ENCODE measurements around the gene BACH2.

BACH2 gene

DNA sequence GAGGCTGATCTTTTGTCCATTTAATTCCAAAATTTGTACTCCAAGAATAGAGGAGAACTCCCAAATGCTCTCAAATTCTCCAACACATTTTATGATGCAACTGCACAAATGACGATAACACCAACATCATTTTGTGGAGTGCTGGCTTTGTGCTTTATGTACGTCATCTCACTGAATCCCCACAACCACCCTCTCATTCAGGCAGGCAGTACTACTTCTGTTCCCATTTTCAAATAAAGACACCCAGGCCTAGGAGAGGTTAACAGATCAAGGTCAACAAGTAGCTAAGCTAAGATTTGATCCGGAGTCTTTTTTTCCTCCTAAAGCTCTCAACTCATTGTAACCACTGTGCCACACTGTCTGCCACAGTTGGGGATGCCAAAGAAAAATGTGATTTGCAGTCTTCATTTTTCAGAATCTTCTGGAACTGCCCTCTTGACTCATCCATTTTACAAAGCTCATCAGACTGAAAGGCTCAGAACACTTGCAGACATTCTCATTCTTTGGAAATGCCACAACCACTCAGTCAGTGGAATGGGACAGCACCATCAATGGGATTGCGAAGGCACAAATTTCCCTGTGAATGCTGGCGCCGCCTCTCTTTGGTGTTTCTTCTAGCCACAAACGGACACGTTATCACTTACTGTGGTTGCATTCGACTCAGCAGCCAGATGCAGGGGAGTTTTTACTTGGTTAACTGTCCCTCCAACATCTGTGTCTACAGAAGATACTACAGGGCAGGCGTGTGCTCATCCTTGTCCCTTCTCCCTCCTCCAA is 217.9 kb downstream of the BACH2 start:
- no peak overlapping the region for H3K27ac ChIP-seq
- no peak for TF ChIP-seq CTCF (conservative IDR thresholded peaks at IDR 0.05)

GRCh38 chr6:90076511-90077415 is 219.9 kb downstream of the BACH2 start:
- H3K27ac ChIP-seq: no peak overlapping the region
- no peak for TF ChIP-seq CTCF (conservative IDR thresholded peaks at IDR 0.05)

GRCh38 chr6:90074161-90074850 is 222.3 kb downstream of the BACH2 start:
- TF ChIP-seq CTCF (conservative IDR thresholded peaks at IDR 0.05): no peak

GRCh38 chr6:90072935-90073464 is 223.6 kb downstream of the BACH2 start:
- no peak overlapping the region for H3K27ac ChIP-seq
- TF ChIP-seq CTCF (conservative IDR thresholded peaks at IDR 0.05): no peak

More at GRCh38 chr6:90074161-90074850, 222.3 kb downstream of the BACH2 start:
- H3K27ac ChIP-seq: no peak overlapping the region

DNA sequence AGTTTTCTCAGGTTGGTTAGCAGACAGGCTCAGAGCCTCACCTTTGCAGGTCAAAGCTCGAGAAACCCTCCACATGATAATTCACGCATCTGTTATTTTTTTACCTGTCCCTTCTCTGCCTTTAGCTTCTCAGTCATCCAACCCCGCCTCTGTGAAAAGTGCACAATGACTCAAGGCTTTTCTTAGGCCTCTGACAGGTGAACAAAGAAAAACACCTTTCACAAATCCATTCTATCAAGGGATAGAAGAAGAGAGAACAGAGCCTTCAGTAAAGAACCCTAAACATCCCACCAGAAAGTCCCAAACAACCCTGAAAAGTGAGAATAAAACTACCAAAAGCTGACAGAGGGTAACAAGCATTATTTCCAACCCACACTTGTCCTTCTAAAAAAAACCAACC is 224.1 kb downstream of the BACH2 start:
- no peak overlapping the region for H3K27ac ChIP-seq
- no peak for TF ChIP-seq CTCF (conservative IDR thresholded peaks at IDR 0.05)

DNA sequence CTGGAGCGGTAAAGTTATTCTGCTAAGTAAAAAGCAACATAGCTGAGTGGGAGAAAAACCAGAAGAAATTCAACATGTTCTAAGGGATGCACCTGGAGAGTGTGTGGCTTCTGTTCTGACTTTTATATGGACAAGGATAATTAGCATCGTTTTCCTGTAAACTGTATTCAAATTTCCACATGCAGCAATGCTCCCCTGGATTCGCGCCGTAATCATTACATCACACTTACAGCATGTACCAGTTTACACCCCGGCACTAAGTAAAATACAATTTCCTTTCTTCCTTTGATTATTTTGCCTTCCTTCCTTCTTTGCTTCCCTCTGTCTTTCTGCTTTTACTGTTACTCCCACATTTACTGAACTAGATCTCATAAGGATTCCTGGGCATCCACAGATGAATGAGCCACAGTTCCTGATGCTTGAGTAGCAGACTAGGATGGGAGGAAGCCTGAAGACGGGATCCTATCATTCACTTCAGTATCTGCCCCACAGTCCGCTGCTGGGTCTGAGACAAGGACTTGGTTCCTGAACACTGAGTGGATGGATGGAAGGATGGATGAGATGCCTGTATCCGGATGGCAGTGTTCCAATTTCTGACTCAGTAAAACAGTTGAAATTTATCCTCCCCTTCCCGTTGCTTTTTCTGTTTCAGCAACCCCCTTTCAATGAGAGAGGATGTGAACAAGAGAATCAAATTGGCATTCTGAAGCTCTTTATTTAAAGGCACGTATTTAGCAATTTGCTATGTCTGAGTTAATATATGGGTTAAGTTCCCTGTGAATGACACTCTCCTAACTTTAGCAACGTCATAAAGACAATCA is 227.7 kb downstream of the BACH2 start:
- no peak overlapping the region for H3K27ac ChIP-seq
- TF ChIP-seq CTCF (conservative IDR thresholded peaks at IDR 0.05): no peak
